GM19328 (cell line): ENCODE results near the gene COL15A1.
"Not testable (repeated sequence)": the region's sequence is repeated elsewhere in the genome, so short reads cannot be mapped to it uniquely, and the experiment has no call there.

Source experiments
- ATAC-seq: cut with Tn5 transposase; IDR thresholded peaks from one replicate; pipeline ENCODE4 v1.9.1; 2021; ENCODE audit warnings: mild to moderate bottlenecking, moderate library complexity; ENCODE audit not compliant: unreplicated experiment

The COL15A1 gene

GRCh38 chr9:99010393-99010792 is 66.7 kb downstream of the COL15A1 start:
- ATAC-seq, result not testable (repeated sequence)

DNA sequence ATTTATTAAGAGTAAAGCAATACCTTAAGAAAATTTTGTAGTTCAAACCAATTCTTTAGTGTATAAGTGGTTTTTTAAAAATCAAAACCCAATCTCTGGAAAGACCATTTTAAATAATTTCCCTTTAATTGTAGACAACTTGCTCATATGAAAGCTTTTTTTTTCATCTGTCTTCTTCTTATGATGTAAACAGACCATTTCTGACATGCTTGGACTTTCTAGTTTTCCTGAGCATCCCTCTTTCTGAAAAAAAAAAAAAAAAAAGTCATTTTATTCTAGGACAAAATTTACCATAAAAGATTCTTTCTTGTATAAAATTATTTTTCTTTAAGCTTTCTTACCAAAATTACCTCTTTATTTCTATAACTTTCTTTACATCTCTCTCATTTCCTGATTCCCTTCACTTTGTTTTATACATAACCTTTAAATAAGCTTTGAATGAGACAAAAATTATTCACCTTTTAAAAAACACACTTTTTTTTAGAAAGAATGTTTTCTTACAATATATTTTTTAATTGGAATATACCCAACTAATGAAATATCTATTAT is 67.5 kb downstream of the COL15A1 start:
- ATAC-seq, result no peak

- ATAC-seq, result no peak
Measured at GRCh38 chr9:99012957-99013512, 69.3 kb downstream of the COL15A1 start.

DNA sequence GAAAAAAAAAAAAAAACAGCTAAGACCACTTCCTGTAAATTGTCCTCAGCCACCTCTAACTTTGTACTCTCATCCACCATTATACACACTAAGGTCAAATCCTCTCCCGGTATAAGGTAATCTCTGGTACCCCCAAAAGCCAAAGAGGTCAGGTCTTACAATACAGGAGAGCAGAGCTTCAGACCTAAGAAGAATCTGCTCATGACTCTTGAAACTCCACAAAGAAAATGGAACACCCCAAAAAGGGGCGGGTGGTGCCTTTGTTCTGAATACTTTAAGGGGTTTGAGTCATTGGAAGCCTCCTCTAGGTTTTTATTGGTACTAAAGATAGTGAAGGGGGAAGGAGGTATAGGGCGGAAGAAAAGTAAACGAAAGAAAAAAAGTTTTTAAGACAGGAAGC is 69.8 kb downstream of the COL15A1 start:
- ATAC-seq, result no peak

- ATAC-seq, result no peak
Measured at GRCh38 chr9:99015448-99015847, 71.7 kb downstream of the COL15A1 start.

DNA sequence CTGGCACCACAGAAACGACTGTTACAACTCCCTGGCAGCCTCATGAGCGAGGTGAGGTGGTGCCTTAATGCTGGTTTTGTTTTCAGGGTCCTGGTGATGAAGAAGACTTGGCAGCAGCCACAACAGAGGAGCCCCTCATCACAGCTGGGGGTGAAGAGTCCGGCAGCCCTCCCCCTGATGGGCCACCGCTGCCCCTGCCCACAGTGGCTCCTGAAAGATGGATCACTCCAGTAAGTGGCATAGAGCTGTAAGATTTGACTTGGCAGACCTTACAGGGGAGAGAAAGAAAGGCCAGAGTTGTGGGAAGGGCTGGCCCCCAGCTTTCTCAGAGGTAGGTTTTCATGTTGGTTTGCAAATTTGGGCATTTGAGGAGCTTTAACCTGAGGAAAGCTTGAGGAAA is 72.2 kb downstream of the COL15A1 start:
- ATAC-seq, result no peak

DNA sequence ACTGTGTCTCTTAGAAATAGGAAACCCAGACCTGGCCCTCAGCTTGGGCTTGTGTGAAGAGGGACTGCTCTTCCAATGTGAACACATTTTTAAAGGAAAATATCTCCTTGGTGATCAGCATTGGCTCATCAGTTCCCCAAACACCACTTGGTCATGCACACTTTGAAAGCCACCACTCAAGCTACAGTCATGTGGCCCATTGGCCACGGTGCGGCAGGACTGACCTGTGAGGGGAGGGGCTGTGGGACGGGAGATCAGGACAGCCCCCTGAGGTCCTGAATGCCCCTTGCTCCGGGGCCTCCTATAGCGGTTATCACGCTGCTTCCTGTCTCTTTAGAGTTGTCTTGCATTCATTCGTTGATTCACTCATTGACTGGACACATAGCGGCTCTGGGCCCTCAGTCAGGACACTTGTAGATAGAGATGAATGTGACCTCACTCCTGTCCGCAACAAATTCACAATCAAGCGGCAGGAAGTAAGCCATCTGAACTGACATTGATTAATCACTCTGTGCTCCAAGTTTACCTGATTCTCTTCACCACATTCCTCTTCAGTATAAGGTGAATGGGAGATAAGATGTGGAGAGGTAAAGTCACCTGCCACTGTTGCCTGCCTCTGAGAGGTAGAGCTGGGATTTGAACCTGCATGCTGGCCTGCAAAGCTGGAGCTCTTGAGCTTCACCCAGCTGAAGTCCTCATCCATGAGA is 73.1 kb downstream of the COL15A1 start:
- no peak for ATAC-seq

- ATAC-seq, result no peak
Measured at GRCh38 chr9:99018653-99019052, 74.9 kb downstream of the COL15A1 start.

GRCh38 chr9:99019510-99020331 is 76.0 kb downstream of the COL15A1 start:
- no peak for ATAC-seq

- ATAC-seq, result no peak
Measured at GRCh38 chr9:99020786-99021436, 77.2 kb downstream of the COL15A1 start.

- ATAC-seq, result no peak
Measured at GRCh38 chr9:99021512-99021911, 77.8 kb downstream of the COL15A1 start.

GRCh38 chr9:99023231-99023630 is 79.5 kb downstream of the COL15A1 start:
- ATAC-seq, result no peak

DNA sequence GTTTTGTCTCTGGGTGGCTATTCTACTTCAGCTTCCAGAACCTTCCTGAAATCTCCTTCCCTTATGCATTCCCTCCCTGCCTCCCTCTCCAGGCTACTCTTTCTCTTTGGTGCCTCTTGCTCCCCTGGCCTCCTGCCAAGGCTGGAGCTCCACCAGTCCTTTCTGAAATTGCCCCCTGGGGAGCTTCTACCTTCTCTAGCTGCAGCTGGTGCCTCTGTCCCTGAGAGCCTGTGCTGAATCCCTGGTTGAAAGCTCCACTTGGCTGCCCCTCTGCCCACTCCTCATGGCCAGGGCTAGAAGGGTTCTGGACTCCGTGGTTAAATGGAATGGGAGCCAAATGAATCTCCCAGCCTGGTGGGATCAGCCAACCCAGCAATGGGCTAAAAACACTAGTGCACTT is 80.1 kb downstream of the COL15A1 start:
- no peak for ATAC-seq

DNA sequence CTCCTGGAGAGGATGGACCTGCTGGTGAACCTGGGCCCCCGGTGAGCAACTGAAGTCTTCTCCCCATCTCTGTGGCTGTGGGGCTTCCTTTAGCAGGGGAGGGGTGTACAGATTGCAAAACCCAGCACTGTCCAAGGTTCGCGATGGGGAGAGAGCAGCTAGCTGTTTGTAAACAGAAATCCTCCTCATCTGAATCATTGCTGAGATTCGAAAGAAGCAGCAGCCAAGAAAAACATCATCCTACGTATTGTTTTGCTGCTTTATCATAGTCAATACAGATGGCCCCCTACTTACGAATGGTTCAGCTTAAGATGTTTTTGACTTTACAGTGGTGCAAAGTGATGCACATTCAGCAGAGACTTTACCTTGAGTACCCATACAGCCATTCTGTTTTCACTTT is 81.3 kb downstream of the COL15A1 start:
- ATAC-seq, result no peak

DNA sequence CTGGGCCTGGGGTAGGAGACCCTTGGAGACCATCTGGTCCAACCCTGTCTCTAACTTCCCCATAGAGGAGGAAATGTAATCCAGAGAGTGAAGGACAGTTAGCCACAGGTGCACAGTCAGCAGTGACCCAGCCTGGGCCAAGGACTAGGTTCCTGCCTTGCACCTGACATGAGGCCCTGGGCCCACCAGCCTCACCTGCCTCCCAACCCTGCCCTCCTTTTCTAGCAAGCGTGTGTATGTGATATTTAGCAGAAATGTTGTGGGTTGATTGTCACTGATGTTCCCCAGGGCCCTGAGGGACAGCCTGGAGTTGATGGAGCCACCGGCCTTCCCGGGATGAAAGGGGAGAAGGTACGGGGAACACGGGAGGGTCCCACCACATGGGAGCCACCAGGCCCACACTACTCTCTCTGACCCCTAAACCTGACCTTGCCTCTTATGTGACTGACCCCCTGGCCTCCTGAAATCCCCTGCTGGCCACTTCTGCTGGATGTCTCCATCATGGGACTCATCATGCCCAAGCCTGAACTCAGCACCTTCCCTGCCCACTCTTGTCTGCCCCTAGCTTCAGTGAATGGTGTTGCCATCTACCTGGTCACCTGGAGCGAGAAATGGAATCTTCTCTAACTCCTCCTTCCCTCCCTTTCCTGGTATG is 82.0 kb downstream of the COL15A1 start:
- ATAC-seq, result no peak

DNA sequence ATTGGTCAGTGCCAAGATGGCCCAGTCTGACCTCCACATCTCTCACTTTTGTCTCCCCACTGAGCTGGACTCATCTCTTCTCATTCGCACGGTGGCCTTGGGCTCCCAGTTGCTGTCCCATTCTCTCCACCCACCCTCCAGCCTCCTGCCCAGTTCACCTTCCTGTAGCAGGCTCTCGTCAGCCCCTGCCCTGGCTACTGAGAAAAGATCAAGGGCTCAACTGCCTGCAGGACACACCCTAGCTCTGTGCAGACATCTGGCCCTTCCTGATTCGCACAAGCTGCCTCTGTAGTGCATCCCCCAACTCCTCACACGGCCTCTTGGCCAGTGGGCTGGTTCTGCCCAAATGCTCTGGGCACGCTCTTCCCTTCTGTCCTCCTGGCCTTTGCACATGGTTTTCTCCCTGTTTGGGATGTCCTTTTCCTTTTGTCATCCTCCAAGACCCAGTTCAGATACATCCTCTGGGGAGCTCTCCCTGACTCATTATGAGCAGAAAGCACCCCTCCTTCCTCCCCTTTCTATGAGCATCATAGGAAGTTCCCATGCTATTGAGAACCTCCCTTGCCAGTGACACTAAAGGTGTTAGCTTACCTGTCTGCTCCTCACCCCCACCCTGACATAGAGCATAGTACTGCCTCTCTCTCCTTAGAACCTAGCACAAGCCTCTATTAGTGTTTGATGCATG is 82.7 kb downstream of the COL15A1 start:
- ATAC-seq, result no peak

DNA sequence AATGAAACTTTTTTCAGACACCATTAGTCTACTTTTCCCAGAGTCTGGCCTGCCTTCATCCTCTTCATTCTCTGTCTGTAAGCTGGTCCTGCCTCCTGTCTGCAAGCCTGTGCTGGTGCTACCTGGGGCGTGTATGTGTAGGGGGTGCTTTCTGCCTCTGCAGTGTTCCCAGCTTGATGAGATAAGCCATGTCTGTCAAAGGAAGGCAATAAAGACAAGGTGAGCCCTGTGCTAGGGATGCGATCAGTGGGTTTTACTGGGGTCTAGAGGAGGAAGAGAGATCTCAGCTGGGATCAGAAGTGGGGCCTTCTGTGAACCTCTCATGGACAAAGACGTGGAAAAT is 83.2 kb downstream of the COL15A1 start:
- ATAC-seq, result no peak

- no peak for ATAC-seq
Measured at GRCh38 chr9:99027443-99027842, 83.7 kb downstream of the COL15A1 start.

DNA sequence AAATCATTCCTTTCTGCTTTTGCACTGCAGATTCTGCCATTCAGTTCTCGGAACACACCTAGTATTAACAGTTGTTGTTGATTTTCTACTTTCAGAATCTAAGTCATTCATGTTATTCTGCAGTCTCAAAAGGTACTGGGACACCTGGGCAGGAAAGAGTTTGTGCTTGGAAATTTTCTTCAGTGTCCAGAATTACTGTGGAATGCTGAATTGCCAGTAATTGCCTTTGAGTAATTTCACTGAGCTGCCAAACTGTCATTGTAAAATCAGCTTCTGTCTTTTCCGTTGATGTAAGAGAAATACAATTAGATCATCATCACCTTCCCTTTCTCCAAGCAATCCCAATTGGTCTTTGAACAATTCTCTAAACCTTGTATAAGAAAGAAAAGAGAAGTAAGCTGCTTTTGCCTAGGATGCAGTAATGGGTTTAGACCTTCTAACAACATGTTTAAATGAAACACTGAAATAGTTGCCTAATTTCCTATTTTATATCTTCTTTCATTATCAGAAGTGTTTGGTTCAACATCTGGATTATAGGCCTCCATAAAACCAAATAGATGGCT is 85.5 kb downstream of the COL15A1 start:
- ATAC-seq, result no peak

GRCh38 chr9:99030092-99030511 is 86.4 kb downstream of the COL15A1 start:
- ATAC-seq, result no peak
